Right hindlimb (tissue), 1 donor: ENCODE data around the gene B3GNT7.
"Not testable (repeated sequence)": the region's sequence is repeated elsewhere in the genome, so short reads cannot be mapped to it uniquely, and the experiment has no call there.

Experiments used
- DNase-seq: peaks from one replicate; pipeline ENCODE4 v3.0.0-alpha.2; 2018

B3GNT7 gene, protein sequence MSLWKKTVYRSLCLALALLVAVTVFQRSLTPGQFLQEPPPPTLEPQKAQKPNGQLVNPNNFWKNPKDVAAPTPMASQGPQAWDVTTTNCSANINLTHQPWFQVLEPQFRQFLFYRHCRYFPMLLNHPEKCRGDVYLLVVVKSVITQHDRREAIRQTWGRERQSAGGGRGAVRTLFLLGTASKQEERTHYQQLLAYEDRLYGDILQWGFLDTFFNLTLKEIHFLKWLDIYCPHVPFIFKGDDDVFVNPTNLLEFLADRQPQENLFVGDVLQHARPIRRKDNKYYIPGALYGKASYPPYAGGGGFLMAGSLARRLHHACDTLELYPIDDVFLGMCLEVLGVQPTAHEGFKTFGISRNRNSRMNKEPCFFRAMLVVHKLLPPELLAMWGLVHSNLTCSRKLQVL

DNA sequence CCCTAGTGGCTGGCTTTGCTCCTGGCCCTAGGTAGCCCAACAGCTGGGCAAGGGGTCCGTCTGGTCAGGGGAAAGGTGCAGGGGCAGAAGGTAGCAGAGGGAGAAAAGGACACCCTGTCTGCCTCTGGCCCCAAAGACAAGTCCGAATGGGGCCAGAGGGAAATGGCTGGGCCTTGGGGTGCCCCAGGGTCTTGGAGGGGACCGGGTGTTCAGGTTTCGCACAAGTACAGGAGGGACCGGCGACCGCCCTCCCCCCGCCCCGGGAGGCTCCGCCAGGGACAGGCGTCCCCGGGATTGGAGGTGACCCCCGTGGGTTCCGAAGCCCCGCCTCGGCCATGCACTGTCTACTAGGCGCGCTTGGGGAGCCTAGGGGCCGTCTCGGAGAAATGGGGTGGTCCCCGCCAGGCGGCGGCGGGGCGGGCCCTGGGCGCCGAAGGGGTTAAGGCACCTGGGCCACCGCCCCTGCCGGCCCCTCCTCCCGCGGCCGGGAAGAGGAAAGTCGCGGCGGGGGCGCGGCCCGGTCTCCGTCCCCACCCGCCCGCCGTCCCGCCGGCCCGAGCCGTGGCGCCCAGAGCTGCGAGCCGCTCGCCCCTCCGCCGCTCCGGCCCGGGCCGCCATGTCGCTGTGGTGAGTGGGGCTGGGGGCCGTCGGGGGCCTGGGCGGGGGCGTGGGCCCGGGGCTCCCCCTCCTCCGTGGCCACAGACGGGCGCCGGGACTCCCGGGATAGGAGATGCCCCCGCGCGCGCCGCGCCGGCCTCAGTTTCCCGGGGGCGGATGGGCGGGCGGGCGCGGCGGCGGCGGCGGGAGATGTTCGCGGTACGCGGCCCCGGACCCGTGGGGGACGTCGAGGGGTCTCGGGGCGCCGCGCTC, at the start of gene B3GNT7:
B3GNT7 (plus strand) TSS at position 523 of the 870 bp plus-strand sequence; CDS start at position 617, 94 bp downstream.
- no peak for DNase-seq

DNA sequence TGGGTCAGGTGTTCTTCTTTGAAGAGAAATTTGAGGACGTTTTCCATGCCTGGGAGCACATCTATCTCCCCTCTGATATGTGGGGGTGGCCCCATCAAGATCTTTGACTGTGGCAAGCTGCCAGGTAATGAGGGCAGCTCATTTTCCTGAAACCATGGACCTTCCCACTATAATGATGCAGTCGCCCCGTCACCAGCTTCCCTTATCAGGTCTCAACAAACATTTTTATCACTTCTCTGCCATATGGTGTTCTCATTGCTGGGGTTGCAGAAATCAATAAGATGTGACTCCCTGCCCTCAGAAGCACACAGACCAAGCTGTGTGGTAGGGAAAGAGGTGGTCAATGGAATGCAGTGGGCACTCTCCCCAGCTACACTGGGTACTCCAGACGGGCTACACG, 48.4 kb upstream of the B3GNT7 start:
- DNase-seq, result no peak

DNA sequence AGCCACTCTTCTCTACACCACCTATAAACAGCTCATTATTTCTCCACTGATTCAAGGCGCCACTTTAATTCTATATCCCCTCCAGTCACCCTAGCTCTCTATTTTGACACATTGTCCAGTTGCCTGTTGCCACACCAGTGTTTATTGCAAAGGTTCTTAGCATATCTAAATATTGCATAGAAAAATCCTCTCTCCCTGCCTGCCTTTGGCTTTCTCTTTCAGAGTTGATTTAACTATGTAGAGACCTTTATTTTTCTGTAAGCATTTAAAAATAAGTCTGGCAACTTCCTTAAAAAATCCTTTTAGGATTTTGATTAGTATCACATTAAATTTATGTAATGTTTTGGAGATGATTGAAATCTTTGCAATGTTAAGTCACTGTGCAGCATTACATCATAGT, 47.9 kb upstream of the B3GNT7 start:
- DNase-seq, result no peak

DNA sequence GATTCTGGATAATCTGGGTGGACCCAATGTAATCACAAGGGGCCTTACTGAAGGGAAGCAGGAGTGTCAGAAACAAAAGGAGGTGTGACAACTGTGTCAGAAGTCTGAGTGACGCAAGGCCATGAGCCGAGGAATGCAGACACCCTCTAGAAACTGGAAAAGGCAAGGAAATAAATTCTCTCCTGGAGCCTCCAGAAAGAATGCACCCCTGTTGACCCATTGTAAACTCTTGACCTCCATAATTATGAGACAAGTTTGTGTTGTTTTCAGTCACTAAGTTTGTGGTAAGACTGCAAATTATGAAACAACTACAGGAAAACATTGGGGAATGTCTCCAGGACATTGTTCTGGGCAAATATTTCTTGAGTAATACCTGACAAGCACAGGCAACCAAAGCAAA, 47.3 kb upstream of the B3GNT7 start:
- DNase-seq, result no peak

DNA sequence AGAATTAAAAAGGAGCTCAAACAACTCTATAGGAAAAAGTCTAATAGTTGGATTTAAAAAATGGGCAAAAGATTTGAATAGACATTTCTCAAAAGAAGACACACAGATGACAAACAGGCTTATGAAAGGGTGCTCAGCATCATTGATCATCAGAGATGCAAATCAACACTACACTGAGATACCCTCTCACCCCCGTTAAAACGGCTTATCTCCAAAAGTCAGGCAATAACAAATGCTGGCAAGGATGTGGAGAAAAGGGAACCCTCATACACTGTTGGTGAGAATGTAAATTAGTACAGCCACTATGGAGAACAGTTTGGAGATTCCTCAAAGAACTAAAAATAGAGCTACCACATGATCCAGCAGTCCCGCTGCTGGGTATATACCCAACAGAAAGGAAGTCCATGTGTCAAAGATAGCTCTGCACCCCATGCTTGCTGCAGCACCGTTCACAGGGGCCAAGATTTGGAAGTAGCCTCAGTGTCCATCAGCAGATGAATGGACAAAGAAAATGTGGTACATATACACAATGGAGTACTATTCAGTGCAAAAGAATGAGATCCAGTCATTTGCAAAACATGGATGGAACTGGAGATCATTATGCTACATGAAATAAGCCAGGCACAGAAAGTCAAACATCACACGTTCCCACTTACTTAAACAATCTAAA, 46.7 kb upstream of the B3GNT7 start:
- DNase-seq, result no peak

DNA sequence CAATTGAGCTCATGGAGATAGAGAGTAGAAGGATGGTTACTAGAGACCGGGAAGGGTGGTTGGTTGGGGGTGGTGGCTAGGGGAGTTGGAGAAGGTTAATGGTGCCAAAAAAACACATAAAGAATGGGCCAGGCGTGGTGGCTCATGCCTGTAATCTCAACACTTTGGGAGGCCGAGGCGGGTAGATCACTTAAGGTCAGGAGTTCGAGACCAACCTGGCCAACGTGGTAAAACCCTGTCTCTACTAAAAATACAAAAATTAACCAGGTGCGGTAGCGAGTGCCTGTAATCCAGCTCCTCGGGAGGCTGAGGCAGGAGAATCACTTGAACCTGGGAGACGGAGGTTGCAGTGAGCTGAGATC, 46.2 kb upstream of the B3GNT7 start:
- not testable (repeated sequence) for DNase-seq

DNA sequence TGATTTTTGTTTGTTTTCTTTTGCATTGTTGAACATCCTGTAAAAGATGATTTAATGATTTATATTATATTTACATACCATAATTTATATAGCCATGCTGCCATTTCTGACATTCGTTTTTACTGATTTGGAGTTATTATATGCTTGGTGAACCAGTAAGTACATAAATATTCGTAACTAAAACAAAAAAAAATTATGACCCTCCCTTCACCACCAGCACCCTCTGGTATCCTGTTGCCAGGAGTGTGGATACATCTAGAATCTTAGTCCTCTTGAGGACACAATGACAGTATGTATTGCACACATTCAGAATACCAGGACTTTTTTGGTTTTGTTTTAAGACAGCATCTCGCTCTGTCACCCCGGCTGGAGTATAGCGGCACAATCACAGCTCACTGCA, 43.9 kb upstream of the B3GNT7 start:
- no peak for DNase-seq

DNA sequence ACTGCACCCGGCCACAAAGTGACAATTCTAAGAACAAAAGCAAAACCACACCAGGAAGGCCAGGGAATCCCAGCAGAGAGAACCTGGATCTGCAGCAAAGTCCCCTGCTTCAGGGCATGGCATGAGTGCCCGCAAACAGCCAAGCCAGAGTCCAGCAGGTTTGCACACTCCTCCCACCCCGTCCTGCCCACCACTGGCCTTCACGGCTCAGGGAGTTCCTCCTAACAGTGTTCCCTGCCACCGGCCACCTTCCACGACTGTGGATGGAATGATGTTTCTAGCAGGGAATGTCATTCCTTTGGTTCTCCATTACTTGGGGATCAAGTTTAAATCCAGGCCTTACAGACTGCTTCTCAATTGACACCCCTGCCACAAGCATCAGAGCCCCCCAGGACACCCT, 42.0 kb upstream of the B3GNT7 start:
- DNase-seq, result no peak

DNA sequence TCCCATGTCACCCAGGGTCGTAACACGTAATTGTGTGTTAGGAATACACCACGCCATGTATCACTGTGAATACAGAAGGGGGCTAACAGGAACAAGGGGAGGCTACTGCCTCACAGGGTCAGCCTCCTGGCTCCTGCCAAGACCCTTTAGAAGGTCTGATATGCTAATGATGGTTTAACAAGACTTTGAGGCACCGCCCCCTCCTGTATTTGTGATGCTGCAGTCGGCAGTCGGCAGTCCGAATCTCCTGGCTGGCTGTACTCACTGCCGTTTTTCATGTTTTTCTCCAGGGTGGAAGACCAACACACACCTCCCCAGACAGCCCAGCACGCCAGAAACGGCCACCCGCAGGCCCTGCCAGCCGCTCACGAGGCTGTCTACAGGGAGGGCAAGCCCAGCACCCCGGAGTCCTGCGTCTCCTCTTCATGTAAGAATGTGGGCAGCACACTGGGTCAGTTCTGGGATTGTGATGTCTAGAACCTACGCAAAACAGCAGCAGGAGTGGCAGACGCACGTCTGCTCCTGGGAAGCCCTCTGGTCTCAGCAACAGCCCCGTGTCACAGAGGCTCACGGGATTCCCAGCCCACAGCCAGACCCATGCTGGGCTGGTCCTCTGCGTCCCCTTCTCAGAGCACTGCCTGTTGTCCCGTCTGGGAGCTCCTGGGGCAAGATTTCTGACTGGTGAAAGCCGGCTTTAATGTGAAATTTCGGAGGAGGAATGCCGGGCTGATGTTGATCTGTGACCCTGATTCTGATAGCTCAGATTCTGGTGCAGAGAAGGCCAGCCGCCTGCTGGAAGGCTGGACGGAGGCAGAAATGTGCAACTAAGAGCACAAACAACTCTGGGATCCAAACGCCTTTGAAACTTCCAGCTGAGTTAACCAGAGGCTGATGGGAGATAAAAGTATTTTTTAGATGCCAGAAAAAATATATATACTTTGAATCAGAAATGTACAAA, 39.7 kb upstream of the B3GNT7 start:
- DNase-seq, result no peak

DNA sequence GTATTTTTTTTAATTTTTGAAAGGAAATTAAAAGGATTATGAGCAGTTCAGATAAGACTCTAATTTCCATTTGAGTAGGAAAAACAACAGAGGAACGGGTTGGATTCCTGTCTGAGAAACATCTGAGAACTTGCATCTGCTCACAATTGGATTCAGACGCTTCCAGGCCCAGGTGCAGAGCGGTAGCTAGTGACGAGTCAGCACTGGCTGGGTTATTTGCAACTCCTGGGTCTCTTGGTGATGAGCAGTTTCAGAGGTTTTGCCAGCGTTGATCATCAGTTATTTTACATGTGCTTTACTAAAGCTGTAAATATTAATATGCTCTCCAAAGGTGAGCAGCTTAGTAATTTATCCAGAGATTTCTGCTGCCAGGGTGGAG, 39.1 kb upstream of the B3GNT7 start:
- no peak for DNase-seq

DNA sequence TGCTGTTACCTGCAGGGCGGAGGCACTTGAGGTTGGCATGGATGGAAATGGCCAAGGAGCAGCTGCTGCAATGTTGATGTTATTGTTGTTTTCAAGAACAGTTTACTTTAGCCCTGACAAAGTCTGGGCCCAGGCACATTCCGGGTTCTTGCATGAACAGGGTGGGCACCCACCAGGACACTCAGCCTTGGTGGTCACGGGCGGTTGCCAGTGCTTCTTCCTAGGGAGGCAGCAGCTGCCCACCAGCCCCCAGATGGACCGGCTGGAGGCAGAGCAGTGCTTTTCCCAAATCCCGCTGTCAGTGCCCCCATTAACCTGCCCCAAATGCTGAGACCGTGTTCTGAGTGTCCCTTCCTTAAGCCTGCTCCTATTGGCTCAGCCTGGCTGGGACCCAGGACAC, 38.5 kb upstream of the B3GNT7 start:
- DNase-seq, result no peak

DNA sequence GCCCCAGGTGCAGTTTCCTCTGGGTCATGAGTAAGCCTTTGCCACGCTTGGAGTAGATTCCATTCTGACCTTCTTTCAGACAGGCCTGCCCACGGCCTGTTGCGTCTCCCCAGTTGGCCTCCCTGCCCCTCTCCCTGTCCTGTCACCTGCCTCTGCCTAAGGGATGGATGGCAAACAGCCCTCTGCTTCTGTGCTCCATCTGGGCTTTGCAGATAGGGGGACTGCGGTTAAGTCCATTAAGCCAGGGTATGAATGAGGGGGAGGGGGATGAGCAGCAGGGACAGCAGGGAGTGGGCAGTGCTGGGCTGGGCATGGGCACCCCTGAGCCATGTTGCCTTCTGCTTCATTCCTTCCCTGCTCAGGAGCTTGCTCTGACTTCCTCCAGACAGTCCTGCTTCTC, 37.6 kb upstream of the B3GNT7 start:
- no peak for DNase-seq

DNA sequence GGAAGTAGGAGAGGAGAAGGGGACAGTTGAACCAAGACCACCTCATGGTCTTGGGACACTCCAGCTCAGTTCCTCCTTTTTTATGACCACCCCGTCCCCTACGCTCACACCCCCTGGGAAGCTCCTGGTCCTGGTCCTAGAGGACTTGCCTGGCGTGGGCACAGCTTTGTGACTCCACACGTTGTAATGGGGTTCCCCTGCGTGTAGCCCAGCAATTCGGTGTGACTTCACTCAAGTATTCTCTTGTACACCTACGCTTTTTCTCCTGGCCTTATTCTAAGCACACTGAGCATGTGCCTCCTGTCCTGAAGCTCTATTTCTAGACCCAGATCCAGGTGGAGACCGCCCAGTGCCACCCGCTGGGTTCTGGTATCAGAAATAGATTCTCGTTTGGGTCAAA, 36.1 kb upstream of the B3GNT7 start:
- DNase-seq, result no peak

DNA sequence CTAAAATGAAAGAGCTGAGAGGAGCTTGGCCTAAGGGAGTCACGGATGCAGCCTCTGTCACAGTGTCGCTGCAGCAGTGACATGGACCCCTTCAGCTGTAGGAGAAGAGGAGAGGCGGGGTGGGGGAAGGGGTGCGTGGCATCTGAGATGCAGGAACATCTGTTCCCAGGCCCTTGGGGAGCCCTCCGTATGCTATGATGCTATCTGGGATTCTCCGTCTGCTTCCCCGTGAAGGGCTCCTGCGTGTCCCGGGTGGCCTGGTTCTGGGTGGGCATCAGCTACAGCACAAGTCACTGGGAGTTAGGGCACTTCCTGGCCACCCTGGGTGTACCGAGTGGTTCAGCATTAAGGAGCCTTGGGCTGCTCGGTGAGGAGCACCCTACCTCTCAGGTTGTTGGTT, 35.6 kb upstream of the B3GNT7 start:
- DNase-seq, result no peak

DNA sequence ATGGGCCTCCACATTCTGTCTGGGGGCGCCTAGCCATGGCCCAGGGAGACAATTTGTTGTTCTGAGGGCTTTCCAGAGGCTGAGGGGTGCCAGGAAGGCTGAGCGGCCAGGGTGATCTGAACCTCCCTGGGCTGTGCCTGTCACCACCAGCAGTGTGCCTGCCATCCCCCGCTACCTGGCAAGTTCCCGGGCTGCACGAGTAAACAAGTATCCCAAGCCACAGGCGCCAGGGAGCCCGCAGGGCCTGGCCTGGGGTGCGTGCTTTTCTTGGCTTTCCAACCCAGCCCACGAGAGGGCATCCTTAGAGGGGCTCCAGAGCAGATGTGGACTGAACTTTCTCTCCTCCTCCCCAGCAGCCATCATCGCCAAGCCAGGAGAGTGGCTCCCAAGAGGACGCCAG, 35.1 kb upstream of the B3GNT7 start:
- no peak for DNase-seq

DNA sequence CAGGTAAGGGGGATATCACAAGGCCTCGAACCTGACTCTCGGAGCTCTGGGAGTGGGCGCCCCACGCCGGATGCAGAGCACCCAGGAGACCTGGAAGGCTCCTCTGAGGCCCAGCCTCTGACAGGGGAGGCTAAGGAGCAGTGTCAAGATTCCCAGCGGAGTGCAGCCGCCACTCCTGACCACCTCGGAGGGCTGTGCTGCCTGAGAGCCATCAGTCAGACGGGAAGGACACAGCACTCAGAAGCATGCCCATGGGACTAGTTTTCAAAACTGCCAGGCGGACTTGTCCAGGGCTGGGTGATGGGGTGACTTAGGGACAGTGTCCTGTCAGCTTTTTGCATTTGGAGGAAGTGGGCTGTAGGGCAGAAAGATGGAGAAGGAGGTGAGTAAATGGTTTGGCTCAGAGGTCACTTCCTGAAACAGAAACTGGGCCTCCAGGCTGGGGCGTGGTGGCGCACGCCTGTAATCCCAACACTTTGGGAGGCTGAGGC, 34.6 kb upstream of the B3GNT7 start:
- no peak for DNase-seq

DNA sequence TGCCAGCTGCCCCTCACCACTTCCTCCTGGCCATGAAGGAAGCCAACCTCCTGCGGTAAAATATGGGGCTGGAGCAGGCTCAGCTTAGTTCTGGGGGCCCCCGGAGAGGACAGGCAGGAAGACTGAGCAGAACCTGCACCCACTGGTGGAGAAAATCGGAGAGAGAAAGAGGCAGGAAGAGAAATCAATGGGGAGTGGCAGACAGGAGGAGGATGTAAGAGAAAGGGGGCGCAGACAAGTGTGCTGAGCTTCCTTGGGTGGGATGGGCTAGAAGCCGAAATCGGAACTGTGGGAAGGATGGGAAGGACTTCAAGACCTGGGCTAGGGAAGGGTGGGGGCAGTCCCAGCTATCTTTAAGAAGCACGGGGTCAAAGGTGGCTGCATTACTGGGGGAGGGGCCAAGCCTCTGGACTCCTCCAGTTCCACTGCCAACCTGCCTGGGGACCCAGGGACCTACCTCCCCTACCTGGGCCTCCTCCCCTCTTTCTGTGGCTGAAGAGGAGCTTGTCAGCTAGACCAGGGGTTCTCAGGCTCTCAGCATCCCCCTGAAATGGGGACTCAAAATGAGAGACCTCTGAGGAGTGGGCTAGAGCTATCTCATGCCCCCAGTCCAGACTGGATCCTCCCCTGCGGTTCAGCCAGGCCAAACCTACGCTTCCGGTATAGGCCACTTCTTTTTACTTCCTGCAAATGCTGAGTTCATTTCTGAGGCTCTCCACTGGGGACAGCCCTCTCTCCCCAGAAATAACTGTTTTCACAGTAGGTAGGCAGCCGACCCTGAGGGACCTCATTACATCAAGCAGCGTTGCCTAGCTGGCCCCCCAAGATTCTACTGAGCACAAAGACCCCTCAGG, 33.6 kb upstream of the B3GNT7 start:
- no peak for DNase-seq

DNA sequence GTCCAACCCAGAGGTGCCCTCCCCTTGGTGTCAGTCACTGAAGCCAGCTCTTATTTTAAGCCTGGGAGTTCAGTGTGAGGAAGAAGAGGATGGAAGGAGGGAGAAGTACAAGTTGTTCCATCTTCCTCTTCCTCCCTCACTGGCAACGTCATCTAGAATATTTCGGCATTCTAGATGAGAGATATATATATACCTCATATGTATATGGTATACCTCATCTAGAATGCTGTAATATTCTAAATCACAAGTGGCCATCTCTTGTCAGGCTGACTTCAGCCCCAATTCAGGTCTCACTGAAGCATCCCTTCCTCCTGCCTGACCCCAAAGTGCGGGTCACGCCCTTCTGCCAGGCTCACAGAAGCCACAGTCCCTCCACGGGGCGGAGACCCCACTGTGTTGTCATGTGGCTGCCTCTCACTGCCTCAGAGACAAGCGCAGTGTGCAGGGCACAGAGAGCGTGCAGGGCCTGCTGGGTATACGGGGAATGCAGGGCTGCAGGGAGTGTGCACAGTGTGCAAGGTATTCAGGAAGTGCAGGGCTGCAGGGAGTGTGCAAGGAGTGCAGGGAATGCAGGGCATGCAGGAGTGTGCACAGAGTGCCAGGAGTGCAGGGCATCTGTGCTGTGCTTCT, 32.8 kb upstream of the B3GNT7 start:
- no peak for DNase-seq

DNA sequence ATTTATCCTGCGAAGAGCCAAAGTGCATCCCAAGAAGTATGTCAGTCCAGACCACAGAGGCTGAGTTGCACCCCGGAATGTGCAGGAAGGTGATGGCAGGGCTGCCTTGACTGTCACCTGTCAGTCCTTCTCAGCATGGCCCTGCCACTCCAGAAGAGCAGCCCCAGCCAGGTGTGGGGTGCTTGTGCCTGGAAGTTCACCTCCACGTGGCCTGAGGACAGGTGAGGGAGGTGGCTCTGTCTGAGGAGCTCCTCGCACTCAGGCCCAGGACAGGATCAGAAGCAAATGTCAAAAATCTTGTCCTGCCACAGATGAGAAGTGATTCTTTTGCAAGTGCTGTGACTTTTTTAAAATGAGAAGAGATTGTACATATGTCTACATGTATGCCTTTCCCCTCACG, 31.4 kb upstream of the B3GNT7 start:
- DNase-seq, result no peak

DNA sequence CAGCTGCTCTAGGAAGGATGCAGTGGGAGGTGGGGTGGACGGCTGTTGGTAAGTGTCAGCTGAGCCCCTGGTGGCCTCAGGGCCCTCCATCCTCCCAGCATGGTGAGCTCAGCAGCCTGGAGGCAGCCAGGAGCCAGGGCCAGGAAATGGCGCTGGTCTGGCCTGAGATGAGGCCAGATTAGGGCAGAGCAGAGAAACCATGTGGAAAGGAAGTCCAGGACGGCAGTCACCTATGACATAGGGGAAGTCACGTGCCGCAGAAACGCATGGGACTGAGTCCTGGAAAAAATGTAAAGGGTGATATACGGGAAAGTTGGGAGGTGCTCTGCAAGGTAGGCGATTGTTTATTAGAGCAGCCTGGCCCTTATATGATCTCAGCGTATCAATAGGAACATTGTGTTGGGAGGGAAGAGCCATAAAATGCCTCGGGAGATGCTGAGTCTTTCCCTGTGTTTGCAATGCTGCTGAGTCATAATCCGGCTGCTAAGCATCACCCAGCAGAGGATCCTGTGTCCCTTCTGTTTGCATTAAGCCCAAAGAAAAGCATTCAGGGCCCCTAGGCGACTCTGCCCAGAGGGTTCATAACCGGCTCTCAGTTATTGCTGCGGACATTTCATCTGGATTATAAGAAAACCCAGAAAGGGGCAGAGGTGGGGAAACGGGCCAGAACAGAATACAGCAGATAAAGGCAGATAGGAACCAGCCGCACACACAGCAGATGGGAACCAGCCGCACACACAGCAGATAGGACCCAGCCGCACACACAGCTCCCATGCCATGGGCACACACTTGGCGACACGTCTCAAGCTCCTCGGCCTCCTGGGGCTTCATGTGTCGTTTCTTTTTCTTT, 30.3 kb upstream of the B3GNT7 start:
- DNase-seq, result peak; percentile 46
